Measurements from ENCODE around the gene TTC3.
A peak's percentile ranks its signal among the peaks of the same experiment; 100 is the strongest.
"Not testable (repeated sequence)": the region's sequence is repeated elsewhere in the genome, so short reads cannot be mapped to it uniquely, and the experiment has no call there.

Gene TTC3, protein sequence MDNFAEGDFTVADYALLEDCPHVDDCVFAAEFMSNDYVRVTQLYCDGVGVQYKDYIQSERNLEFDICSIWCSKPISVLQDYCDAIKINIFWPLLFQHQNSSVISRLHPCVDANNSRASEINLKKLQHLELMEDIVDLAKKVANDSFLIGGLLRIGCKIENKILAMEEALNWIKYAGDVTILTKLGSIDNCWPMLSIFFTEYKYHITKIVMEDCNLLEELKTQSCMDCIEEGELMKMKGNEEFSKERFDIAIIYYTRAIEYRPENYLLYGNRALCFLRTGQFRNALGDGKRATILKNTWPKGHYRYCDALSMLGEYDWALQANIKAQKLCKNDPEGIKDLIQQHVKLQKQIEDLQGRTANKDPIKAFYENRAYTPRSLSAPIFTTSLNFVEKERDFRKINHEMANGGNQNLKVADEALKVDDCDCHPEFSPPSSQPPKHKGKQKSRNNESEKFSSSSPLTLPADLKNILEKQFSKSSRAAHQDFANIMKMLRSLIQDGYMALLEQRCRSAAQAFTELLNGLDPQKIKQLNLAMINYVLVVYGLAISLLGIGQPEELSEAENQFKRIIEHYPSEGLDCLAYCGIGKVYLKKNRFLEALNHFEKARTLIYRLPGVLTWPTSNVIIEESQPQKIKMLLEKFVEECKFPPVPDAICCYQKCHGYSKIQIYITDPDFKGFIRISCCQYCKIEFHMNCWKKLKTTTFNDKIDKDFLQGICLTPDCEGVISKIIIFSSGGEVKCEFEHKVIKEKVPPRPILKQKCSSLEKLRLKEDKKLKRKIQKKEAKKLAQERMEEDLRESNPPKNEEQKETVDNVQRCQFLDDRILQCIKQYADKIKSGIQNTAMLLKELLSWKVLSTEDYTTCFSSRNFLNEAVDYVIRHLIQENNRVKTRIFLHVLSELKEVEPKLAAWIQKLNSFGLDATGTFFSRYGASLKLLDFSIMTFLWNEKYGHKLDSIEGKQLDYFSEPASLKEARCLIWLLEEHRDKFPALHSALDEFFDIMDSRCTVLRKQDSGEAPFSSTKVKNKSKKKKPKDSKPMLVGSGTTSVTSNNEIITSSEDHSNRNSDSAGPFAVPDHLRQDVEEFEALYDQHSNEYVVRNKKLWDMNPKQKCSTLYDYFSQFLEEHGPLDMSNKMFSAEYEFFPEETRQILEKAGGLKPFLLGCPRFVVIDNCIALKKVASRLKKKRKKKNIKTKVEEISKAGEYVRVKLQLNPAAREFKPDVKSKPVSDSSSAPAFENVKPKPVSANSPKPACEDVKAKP (N-terminal part only)

DNA sequence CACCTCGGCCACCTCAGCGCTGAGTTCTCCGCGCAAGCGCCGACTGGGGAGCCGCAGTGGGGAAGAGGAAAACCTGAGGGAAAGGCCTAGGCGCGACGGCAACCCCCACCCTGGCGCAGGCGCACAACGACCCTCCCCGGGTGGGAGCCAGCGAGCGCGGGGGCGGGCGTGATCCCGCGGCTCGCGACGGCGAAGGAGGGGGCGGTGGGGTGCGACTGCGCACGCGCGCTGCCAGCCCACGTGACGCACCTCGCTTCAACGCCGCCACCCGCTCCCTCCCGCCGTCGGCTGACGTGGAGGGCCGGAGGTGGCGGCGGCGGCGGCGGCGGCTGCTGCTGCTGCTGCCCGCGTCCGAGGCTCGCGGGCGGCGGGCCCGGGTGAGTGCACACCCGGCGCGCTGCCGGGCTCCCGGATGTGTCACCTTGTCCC, at the start of gene TTC3, which contains the start of gene PIGP:
Gene TTC3 (plus strand): TSS at position 267 of the 429 bp plus-strand sequence. CDS start 14,004 bp downstream, outside the sequence.
Gene PIGP (minus strand): TSS at position 84 of the 429 bp plus-strand sequence. CDS start 556 bp downstream, outside the sequence.
- peak; percentile 96 for DNase-seq

DNA sequence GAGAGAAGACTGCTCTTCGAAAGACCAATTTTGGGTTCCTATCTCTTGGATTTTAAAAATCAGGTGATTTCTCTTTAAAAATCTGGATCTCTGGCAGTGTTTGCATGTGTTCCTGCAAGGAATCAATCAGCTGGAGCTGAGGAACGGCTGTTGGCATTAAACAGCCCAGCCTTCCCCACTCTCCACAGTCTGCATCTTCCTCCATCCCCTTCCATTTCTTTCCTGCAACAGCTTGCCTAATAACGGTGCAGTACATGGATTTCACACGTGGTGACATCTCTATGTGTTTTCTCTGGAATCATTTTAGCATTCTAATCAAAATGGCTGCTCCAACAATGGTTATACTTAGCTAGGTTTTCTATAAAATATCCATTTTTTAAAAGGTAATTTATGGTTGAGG, 46.6 kb upstream of the TTC3 start:
- no peak for DNase-seq

DNA sequence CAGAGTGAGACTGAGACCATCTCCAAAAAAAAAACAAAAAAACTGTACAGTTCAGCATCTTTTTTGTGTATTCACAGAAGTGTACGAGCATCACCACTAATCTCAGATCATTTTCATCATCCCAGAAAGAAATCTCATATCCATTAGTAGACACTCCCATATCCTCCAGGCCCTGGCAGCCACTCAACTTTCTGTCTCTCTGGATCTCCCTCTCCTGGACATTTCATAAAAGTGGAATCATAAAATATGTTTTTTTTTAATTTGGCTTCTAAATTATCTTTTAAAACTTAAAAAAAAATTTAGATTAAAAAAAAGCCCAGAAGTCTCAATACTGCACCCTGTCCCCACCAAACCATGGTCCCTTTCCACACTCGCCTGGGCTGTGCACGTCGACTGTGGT, 44.5 kb upstream of the TTC3 start:
- DNase-seq = no peak

DNA sequence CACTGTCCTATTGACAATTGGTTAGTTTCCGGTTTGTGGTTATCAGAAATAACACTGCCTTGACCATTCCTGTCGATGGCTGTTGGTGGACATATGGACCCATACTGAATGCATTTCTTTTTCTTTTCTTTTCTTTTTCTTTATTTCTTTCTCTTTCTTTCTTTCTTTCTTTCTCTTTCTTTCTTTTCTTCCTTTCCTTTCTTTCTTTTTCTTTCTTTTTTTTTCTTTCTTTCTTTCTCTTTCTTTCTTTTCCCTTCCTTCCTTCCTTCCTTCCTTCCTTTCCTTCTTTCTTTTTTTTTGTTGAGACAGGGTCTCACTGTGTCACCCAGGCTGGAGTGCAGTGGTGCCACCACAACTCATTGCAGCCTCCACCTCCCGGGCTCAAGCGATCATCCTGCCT, 42.2 kb upstream of the TTC3 start:
- DNase-seq = no peak

DNA sequence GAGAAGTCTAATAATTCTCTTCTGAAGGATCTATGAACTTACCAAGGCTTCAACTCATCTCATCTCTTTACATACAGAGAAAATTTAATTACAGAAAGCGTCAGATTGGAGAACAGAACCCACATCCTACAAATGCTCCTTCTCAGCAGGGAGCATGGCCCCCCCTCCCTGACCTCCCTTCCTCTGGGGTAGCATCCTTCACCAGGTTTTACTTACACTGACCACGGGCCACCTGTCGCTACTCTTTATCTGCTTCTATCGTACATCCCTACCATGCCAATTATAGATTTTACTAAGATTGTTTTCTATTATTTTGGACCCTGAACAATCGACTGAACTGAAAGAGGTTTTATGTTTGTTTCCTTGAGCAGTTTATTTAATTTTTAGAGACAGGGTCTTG, 40.8 kb upstream of the TTC3 start:
- DNase-seq = no peak

DNA sequence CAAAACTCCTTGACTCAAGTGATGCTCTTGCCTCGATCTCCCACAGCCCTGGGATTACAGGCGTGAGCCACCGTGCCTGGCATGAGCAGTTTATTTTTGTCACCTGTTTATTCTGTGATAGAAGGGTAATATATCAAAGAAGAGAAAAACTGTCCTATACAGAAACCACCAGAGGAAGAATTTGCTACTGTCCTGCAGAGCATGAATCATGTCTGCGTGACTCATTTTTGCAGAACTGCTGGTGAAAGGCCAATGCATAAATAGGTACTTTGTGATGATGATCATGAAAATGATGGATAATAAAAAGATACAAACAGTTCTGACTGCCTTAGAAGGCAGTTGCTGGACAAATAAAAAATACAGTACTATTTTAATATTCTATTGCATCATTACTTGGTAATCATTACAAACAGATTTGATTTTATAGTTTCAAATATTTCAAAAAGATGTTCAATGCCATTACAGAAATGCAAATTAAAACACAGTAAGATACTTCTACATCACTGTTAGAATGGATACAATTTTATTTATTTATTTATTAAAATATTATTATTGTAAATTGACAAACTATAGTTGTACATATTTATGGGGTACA, 40.1 kb upstream of the TTC3 start:
- DNase-seq = no peak

DNA sequence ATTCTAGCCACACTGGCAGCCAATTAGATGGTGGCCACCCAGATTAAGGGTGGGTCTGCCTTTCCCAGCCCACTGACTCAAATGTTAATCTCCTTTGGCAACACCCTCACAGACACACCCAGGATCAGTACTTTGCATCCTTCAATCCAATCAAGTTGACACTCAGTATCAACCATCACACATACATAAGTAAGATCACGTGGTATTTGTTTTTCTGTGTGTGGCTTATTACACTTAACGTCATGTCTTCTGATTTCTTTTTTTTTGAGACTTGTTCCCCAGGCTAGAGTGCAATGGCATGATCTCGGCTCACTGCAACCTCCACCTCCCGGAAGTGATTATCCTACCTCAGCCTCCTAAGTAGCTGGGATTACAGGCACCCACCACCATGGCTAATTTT, 38.7 kb upstream of the TTC3 start:
- DNase-seq = not testable (repeated sequence)

DNA sequence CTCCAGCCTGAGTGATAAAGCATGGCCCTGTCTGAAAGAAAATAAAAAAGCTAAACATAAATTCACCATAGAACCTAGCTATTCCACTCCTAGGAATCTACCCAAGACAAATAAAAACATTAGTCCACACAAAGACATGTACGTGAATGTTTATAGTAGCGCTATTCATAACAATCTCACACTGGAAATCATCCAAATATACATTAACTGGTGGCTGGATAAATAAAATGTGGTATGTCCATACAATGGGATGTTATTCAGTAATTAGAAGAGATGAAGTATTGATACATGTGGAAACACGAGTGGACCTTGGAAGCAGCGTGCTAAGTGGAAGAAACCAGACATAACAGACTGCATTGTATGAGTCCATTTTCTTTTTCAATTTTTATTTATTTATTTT, 36.9 kb upstream of the TTC3 start:
- no peak for DNase-seq

DNA sequence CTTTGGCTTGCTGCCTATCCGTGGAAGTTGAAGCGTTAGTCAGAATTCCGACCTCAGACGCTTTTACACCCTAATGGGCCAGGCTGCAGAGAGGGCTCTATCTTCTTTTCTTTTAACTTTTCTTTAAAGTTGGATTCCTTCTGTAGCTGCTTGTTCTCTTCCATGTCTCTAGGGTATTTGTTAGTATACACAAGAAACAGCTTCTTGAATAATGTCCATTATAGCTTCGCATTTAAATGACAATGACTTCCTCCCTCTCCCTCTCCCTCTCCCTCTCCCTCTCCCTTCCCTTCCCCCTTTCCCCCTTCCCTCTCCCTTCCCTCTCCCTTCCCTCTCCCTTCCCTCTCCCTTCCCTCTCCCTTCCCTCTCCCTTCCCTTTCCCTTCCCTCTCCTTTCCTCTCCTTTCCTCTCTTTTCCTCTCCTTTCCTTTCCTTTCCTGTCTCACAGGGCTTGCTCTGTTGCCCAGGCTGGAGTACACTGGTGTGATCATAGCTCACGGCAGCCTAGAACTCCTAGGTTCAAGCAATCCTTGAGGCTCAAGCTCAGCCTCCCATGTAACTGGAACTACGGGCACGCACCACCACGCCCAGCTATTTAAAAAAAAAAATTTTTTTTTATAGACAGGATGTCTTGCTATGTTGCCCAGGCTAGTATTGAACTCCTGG, 33.5 kb upstream of the TTC3 start:
- DNase-seq = no peak

DNA sequence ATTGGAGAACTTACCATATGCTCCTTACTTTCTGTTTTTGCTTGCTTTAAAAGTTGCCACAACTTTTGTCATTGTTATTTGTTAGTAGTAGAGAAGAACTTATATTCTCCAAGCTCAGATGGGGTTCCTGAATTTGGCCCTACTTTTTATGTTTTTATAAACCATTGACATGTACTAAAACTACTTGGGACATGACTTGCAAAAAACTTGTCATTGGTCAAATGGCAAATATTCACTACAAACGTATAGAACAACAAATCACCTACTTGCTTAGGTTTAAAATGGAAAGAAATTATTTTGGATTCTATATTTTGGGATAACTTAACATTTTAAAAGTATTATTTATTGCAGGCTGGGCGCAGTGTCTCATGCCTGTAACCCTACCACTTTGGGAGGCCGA, 32.8 kb upstream of the TTC3 start:
- DNase-seq = no peak

DNA sequence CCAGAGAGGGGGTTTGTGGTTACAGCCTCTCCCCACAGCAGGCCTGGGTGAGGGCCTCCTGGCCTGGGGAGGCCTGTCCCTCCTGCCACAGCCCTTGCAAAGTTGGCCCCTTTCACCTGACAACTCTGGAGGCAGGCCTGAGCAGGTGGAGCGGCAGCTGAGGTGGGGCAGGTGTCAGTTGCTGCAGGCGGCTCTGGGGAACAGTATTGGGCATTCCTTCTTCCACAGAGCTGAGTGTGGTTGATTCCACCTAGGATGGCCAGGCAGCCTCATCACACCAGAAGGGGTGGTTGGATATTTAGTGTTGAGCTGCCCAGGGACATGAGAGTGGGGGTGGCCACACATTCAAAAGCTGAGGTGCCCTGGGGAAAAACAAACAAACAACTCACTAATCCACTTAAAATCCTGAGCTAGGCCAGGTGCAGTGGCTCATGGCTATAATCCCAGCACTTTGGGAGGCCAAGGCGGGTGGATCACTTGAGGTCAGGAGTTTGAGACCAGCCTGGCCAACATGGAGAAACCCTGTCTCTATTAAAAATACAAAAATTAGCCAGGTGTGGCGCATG, 31.3 kb upstream of the TTC3 start:
- no peak for DNase-seq

DNA sequence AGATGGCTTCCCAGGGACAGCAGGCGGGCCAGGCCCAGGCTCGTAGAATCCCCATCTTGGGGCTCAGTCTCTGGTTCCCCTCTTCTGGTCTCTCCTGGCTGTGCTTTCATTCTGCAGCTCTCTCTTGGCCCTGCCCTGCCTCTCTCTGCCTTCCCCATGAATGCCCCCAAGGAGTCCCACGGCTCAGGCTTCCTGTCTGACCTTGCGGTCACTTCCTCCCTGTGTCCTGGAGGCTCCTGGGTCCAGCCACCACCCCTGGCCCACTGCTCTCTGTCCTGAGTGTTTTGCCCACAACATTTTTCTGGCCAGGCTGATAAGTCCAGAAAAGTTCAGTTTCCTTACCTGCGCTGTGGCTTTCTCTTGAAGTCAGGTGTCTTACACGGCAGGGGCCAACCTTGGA, 29.2 kb upstream of the TTC3 start:
- DNase-seq = no peak

DNA sequence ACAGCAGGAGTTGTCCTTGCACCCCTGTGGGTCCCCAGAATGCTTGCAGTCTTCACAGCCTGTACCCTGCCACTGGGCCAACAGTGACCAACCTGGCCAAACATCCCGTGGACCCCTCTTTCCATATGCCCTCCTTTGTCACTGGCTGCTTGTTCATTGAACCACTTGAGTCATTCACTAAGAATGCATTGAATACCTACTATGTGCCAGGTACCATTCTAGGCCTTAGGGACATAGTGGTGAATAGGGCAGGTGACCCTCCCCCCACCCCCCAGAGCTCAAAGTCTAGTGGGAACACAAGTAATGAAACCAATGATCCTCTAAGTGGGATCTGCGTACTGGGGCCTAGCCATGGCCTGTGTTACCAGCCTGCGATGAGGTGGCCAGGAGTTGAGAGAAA, 28.4 kb upstream of the TTC3 start:
- no peak for DNase-seq

DNA sequence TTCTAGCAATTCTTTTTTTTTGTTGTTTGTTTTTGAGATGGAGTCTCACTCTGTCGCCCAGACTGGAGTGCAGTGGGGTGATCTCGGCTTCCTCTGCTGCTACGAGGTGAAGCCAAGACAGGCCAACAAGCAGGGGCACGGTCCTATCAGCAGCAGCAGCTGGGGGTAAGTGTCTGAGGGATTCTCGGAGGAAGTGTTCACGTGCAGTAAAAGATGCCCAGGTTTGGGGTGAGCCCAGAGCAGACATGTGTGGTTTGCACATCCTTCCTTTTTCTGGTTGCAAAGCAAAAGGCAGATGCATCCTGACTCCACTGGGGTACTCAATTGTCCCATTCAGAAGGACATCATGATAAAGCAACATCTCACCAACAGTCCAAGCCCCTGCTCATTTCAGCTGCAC, 27.9 kb upstream of the TTC3 start:
- DNase-seq = no peak

DNA sequence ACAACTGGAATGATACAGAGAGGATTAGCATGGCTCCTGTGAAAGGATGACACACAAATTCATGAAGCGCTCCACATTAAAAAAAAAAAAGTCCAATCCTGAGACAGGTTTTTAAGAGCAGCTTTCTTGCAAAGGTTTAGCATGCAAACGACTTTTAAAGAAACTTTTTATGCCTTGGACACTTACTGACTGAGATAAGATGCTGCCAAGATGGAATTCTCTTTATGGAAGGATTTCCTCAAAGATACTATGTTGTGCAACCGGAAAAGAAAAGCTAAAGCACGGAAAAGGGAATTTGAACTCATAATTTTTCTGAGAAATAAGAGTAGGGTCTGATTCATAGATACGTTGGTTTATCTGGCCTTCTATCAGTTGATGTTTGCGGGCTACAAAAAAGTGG, 27.5 kb upstream of the TTC3 start:
- no peak for DNase-seq

DNA sequence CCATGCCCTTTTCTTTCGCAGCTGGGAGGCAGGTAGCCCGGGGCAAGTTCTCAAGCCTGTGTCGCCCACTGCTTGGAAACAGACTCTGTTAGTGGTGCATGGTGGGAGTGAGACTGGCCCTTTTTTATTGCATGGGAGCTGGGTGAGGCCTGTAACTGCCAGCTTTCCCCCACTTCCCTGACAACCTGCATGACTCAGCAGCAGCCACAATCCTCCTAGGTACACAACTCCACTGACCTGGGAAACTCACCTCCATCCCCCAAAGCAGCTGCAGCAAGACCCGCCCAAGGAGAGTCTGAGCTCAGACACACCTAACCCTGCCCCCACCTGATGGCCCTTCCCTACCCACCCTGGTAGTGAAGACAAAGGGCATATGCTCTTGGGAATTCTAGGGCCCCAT, 26.0 kb upstream of the TTC3 start:
- no peak for DNase-seq

DNA sequence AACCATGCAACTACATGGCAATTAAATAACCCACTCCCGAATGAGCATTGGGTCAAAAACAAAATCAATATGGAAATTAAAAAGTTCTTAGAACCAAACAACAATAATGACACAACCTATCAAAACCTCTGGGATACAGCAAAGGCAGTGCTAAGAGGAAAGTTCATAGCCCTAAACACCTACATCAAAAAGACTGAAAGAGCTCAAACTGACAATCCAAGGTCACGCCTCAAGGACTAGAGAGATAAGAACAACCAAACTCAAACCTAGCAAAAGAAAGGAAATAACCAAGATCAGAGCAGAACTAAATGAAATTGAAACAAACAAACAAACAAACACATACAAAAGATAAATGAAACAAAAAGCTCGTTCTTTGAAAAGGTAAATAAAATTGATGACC, 23.3 kb upstream of the TTC3 start:
- not testable (repeated sequence) for DNase-seq

DNA sequence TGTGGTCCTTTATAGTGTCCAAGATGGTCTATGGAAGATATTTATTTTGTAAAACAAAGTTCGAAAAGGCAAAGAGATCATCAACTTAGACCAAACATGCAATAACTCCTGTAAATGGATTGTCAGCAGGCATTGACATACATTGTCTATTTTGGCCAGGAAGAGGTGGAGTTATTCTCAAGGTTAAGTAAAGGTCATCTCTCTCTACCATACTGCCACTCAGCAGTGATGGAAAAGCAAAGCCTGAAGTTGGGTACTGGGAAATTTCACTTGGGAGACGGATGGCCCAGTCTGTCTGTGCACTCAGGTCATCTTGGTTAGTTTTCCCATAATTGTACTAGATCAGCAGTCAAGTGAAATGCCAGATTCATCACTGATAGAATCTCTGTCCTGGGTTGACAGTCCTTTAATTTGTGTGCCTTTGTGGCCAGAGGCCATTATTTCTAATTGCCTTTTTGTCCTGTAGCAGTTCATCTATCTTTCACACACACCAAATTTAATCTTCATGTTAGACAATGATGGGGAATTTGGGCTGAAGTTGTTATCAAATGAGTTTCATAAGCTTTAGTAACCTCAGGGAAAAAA, 17.7 kb upstream of the TTC3 start:
- DNase-seq = no peak

DNA sequence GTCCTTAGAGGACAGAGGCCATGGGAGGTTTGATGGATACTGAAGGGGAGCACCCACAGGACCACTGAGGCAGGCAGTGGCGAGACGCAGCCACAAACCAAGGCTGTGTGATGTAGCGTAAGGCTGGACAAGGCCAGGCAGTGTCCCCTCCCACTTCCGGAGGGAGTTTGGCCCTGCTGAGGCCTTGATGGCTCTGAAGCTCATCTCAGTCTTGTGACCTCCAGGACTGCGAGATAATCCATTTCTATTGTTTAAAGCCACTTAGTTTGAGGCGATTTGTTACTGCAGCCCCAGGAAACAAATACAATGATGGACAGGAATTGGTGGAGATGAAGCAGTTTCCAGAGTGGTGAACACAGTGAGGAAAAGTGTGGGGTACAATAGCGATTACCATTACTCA, 15.4 kb upstream of the TTC3 start:
- no peak for DNase-seq

DNA sequence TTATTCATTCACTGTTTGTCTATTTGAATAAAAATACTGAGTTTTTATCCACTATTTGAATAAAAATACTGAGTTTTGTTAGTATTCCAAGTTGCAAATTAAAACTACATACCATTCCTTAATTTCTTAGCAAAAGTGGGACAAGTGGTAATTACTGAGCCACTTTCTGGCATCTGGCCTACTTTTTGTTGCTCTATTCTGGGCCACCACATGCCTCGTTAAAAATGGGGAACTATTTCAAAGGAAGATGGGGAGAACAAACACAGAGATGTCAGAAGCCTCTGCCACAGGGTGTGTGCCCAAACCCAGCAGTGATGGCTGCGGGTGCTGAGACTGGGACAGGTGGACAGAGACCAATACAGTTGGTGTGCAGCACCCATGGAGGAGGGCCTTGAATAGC, 14.8 kb upstream of the TTC3 start:
- DNase-seq = no peak

DNA sequence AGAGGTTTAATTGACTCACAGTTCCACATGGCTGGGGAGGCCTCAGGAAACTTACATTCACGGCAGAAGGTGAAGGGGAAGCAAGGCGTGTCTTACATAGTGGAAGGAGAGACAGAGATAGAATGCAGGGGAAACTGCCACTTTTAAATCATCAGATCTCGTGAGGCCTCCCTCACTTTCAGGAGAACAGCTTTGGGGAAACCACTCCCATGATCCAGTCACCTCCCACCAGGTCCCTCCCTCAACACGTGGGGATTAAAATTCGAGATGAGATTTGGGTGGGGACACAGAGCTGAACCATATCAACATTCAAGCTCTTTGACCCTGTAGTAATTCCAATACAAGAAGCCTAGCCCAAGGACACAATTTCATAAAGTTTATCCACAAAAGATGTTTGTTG, 13.9 kb upstream of the TTC3 start:
- no peak for DNase-seq
